NCI-H2227 treated with DMSO at 0.1 percent for 48 hours (cell line): ENCODE measurements around the gene MPLKIP.
"Not testable (repeated sequence)": the region's sequence is repeated elsewhere in the genome, so short reads cannot be mapped to it uniquely, and the experiment has no call there.

Experiments
- DNase-seq: peaks from one replicate; lab custom pipeline; 2025; lab: John Stamatoyannopoulos, UW

MPLKIP gene

GRCh38 chr7:40133561-40134427 is 628 bp downstream of the MPLKIP start:
- DNase-seq = no peak

- no peak for DNase-seq
Observed at GRCh38 chr7:40122940-40123254, 11.5 kb downstream of the MPLKIP start.

GRCh38 chr7:40122100-40122939 is 12.1 kb downstream of the MPLKIP start:
- not testable (repeated sequence) for DNase-seq

DNA sequence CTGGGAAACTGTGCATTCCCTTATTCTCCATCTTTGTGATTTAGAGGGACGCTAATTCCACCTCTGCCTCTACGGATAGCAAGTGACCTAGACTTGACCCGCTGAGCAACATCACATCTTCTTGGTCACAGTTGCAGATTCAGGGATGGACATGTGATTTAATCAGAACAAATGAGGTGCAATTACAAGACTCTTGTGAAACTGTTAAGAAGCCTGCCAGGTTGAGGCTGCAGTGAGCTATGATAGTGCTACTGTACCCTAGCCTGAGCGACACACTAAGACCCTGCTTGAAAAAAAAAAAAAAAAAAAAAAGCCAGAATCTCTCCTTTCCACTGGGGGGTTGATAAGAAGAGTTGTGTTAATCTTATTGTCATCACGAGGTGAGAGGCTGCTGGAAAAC is 14.4 kb downstream of the MPLKIP start:
- DNase-seq = no peak

DNA sequence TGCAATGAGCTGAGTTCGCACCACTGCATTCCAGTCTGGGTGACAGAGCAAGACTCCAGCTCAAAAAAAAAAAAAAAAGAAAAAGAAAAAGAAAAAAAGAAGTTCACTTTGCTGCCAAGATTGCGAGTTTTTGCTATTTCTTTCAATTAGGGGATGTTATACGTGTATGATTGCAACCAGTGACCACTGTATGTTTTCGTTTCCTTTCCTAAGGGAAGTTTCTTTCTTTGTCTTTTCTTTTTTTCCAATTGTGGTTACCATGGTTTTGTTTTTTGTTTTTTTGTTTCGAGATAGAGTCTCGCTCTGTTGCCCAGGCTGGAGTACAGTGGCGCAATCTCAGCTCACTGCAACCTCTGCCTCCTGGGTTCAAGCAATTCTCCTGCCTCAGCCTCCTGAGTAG is 16.2 kb downstream of the MPLKIP start:
- not testable (repeated sequence) for DNase-seq

- DNase-seq = not testable (repeated sequence)
Observed at GRCh38 chr7:40117199-40117598, 17.2 kb downstream of the MPLKIP start.

DNA sequence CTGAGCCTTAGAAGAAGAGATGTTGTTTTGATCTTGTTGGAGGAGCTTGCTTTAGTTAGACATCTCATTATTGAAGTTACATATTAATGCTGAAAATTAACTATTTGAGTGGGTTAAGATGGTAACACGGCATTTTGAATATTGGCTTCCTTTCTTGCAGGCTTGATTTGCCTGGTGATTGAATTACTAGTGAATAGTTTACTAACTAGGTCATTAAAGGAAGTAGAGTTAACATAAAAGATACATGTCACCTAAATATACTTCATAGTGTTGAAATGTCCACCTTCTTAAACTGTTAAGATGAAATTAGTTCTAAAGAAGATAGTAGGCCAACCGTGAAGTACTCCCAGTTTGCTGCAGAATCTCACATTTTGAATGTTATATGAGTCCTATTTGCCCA is 18.5 kb downstream of the MPLKIP start:
- DNase-seq = no peak

DNA sequence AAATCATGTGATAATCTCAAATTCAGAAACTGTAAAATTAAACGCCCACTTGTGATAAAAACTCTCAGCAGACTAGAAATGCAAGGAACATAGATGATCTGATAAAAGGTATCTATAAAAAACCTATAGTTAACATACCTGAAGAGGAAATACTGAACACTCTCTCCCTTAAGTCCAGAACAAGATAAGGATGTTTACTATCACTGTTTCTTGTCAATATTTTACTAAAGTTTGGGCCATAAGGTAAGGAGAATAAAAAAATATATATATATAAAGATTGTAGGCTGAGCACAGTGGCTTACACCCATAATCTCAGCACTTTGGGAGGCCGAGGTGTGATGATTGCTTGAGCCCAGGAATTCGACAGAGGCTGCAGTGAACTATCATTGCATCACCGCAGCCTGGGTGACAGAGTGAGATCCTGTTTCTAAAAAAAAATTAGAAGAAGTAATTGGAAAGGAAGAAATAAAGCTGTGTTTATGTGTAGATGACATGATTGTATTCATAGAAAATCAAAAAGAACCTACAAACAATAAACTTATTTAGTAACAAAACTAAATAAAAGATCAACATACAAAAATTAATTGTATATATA is 28.4 kb downstream of the MPLKIP start:
- DNase-seq = no peak

- DNase-seq = no peak
Observed at GRCh38 chr7:40102897-40103296, 31.5 kb downstream of the MPLKIP start.

GRCh38 chr7:40101201-40101600 is 33.2 kb downstream of the MPLKIP start:
- no peak for DNase-seq

DNA sequence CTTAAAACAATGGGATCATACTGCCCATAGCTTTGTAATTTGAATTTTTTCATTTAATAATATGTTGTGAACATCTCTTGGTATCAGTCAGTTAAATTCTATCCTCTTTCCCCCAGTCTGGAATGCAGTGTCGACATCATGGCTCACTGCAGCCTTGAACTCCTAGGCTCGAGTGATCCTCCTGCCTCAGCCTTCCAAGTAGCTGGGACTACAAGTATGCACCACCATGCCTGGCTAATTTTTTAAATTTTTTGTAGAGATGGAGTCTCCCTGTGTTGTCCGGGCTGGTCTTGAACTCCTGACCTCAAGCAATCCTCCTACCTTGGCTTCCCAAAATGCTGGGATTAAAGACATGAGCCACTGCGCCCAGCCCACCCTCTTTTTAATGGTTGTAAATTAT is 34.6 kb downstream of the MPLKIP start:
- DNase-seq = no peak

- DNase-seq = no peak
Observed at GRCh38 chr7:40098810-40099209, 35.6 kb downstream of the MPLKIP start.

DNA sequence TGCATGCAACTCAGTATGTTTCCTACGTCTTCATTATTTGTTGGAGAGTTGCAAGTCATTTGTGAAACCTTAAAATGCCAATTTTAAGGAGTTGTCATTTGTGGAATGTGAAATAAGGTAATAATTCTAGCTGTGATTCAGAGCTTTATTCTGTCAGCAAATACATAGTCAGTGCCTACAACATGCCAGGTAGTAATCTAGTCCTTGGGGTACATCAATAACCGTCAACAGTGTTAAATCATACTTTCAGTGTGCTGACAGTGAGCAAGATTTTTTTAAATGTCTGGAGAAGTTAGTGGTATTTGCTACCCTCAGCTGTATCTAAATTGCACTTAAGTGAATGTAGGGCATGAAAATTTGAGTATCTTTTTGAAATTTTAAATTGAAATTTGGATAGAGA is 36.7 kb downstream of the MPLKIP start:
- DNase-seq = no peak

GRCh38 chr7:40095695-40096327 is 38.6 kb downstream of the MPLKIP start:
- DNase-seq = no peak

DNA sequence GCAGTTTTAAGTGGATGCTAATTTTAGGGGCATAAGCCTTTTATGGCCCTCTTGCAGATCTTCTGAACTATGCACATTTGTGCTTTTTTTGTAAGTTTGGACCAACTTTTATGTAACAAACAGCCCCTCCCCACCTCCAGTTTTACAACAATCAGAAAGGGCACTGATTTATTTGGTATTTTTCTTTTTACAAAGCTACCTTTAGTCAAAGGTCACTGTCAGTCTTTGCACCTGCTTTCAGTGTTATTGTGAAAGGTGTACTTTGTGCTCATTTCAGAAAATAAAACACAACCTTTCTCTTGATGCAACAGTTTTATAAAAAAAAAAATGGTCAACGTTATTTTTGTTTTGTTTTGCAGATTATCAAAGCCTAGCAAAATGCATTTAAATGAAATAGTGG is 39.2 kb downstream of the MPLKIP start:
- no peak for DNase-seq

DNA sequence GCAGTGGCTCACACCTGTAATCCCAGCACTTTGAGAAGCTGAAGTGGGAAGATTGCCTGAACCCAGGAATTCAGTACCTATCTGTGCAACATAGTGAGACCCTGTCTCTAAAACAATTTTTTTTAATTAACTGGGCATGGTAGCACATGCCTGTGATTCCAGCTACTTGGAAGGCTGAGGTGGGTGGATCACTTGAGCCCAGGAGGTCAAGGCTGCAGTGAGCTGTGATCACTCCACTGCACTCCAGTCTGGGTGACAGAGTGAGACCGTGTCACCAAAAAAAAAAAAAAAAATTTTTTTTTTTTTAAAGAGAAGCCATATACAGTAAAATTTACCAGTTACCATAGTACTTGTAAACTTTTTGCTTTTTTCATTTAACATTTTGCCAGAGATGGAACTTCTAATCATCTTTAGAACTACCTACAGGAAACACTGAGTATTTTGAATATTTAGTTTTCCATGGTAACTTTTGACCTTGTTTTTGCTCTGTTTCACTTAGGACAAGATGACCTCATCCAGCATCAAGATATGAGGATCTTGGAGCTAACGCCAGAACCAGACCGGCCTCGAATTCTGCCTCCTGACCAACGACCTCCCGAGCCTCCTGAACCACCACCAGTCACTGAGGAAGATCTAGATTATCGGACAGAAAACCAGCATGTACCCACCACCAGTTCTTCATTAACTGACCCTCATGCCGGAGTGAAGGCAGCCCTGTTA is 40.6 kb downstream of the MPLKIP start:
- no peak for DNase-seq

DNA sequence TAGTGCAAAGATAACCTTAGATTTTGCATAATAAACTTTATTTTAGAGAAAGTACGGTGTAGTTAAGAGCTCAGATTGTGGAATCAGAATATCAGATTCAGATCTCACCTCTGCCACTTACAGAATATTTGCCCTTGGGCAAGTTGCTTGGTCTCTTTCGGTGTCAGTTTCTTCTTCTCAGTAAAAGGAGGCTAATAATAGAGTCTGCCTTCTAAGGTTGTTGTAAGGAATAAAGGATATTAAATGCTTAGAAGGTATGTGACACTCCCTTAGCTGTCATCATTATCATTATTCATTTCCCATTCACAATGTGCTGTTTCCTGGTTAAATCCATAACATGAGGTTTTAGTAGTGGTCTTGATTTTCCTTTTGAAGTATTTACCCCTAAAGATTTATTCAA is 42.2 kb downstream of the MPLKIP start:
- DNase-seq = no peak

DNA sequence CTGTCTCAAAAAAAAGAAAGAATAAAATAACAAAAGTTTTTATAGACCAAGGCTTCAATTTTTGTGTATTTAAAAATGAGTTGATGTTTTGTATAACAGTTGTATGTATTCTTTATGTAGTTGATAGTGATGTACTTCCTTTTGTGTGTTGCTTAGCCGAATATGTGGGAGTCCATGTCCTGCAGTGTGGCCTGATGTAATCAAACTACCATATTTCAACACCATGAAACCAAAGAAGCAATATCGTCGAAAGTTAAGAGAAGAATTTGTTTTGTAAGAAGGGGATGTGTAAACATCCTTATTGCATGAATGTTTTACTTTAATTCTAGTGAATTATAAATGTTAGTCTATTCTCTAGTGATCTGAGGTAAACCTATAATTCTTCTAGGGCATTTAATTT is 56.6 kb downstream of the MPLKIP start:
- DNase-seq = no peak
